ENCODE results near the gene AMN.
A peak's percentile ranks its signal among the peaks of the same experiment; 100 is the strongest.
"Not testable (repeated sequence)": the region's sequence is repeated elsewhere in the genome, so short reads cannot be mapped to it uniquely, and the experiment has no call there.

The AMN gene

GRCh38 chr14:102914474-102915291 lies 7.8 kb upstream of the AMN start:
- no peak for DNase-seq

GRCh38 chr14:102915292-102916110 lies 7.0 kb upstream of the AMN start:
- no peak for DNase-seq

- no peak for DNase-seq
These were observed 6.0 kb upstream of the AMN start for GRCh38 chr14:102916347-102917055.

DNA sequence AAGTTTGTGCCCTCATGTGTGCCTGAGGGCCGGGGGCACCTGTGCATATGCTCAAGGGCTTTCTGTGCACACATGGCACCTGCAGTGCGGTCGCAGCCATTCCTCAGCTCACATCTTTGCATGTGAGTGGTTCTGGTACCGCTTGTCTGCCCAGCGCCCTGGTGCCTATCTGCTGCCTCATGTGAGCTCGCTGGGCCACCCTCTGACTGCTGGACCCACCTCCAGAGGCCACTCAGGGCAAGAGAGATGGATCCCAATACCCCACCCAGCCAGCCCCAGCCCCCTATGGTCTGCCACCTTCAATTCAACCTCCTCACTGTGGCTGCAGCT lies 5.4 kb upstream of the AMN start:
- no peak for DNase-seq

DNA sequence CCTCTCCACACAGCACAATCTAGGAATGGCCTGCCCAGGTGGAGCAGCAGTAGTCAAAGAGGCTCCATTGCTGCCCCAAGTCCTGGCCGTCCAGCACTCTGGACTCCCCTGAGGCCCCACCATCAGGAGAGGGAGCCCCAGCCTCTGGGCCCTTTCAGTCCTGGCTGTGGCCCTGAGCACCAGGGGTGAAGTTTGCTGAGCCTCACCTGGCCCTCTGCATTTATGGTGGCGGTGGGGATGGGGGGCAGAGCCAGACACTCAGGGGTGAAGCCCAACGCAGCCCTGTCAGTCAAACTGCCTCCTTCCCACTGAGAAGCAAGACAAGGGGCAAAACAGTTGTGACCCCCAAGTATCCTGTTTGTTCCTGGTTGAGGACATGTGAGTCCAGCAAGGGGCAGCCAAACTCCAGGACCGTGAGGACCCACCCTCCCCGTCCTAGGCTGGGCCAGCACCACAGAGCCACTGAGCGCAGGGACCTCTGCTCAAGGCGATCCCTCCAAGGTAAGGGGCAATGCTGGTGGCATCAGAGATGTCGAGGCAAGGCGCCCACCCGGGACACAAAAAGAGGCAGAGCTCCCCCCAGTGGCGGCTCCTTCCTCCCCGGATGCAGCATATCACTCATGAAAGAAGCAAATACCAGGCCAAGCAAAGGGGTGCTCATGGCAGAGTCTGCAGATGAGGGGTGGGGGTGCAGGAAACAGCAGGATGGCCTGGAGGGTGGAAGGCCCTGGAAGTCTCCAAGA lies 4.8 kb upstream of the AMN start:
- DNase-seq: no peak

DNA sequence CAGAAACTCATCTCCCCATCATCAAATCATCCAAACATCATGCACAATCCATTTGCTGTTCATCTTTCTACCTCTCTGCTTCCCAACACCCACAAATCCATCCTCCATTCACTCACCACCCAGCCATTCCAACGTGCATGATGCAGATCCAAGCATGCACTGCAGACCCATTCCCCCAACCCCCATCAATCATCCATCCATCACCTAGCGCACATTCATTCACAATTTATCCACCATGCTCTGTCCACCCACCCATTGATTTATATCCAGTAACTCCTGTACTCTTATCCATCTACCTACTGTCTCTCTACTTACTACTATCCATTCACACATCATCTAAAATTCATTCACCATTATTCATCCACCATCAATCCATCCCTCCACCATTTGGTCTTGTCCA lies 4.0 kb upstream of the AMN start:
- no peak for DNase-seq

- DNase-seq: no peak
These were observed 2.0 kb upstream of the AMN start for GRCh38 chr14:102920273-102920997.

- DNase-seq: no peak
These were observed 1.5 kb upstream of the AMN start for GRCh38 chr14:102920998-102921304.

DNA sequence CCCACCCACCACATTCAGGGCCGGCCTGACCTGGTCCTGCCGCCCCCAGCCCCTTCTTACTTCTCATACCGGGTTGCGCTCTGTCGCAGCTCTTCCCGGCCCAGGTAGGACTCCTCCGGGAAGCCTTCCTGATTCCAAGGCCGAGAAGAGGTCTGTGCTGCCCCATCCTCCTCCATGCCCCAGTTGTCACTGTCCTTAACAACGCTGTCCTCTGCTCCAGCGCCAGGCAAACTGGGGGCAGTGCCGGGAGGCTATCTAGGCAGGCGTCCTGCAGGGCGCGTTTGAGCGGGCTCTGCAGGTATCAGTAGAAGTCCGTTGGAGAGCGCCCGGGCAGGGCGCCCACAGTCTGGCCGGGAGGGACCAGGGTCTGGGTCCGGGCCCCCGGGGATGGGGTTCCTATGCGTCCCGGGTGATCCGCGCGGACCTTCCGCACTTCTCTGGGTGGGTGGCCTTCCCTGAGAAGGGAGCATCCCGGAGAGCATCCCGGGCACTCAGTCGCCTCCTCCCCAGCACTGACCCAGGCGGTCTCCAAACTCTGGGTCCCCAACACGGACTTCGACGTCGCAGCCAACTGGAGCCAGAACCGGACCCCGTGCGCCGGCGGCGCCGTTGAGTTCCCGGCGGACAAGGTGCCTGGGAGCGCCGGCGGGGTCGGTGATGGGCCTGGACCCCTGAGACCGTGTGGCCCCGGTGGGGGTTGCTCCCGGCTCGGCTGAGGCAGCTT lies 900 bp downstream of the AMN start:
- no peak for DNase-seq

DNA sequence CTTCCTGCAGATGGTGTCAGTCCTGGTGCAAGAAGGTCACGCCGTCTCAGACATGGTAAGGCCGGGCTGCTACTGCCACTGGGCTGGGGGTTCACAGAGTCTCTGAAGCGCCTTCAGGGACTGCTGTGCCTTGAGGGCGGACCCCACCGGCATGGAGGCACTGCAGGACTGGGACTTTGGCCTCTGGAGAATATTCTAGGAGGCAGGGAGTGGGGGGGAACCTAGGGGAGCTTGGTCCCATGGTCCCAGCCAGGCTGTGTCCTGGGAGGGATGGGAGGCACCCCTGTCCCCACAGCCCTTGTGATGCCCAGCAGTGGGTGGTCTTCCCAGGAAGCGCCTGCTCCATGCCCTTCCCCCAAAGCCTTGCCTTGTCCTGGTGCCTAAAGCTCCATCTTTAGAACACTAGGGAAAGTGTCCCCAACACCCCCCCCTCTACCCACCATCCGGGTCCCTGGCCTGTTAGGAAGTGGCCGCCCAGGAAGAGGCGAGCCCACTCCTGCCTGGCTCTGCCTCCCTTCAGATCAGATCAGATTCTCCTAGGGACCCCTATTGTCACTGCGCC lies 1.5 kb downstream of the AMN start:
- DNase-seq: no peak

- no peak for DNase-seq
These were observed 2.4 kb downstream of the AMN start for GRCh38 chr14:102924632-102925588.

GRCh38 chr14:102925646-102926045 lies 3.2 kb downstream of the AMN start:
- no peak for DNase-seq

- DNase-seq: no peak
These were observed 3.6 kb downstream of the AMN start for GRCh38 chr14:102926104-102926503.

DNA sequence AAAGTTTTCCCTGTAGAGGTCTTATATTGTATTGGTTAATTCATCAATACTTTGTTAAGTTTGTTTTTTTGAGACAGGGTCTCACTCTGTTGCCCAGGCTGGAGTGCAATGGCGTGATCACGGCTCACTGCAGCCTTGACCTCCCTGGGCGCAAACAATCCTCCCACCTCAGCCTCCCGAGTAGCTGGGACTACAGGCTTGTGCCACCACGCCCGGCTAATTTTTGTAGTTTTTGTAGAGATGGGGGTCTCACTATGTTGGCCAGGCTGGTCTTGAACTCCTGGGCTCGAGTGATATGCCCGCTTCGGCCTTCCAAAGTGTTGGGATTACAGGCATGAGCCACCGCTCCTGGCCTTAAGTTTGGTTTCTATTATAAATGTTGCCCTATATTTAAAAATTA lies 4.4 kb downstream of the AMN start:
- not testable (repeated sequence) for DNase-seq

DNA sequence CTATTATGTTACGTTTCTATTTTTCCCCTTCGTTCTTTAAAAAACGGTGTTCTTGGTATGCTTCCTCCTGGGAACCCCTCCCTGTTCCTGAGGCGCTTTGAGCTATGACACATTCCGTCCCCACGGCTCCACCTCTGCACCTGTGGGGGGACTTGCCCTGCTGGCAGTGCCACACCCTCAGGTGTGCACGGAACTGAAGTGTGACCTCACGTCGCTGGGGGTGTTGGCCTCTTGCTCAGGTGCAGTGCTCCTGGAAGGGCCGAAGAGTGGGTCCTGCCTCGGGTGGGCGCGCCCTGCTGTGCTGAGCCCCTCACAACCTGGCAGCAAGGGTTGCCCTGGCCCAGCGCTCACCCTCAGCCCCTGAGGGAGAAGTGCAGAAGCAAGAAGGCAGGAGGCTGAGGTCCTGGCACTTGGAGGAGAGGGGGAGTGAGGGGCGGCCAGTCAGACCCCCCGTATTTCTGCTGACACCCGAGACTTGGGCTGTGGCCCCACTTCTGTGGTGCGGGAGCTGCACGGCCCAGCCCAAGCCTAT lies 4.9 kb downstream of the AMN start:
- DNase-seq: no peak

DNA sequence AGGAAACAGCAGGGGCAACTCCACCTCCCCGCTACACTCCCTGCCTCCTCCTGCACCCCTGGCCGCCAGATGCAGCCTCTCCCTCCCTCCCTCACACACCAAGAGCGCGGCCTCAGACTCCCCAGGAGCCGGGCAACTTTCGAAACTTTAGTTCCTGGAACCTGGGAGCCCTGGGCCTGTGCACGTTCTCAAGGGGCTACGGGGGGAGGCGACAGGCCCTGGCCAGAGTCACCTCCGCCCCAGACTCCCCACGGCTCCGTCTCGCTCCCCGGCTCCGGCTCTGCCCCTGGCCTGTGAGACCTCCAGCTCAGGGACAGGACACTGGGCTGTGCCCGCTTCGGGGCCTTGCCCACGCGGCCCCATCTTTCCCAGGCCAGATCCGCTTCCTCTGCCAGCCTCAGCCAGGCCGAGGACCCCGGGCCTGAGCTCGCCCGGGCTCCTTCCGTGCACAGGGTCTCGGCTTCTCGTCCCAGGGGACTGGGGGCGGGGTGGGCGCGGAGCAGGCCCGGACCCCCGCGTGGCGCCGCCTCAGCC lies 5.5 kb downstream of the AMN start:
- no peak for DNase-seq

DNA sequence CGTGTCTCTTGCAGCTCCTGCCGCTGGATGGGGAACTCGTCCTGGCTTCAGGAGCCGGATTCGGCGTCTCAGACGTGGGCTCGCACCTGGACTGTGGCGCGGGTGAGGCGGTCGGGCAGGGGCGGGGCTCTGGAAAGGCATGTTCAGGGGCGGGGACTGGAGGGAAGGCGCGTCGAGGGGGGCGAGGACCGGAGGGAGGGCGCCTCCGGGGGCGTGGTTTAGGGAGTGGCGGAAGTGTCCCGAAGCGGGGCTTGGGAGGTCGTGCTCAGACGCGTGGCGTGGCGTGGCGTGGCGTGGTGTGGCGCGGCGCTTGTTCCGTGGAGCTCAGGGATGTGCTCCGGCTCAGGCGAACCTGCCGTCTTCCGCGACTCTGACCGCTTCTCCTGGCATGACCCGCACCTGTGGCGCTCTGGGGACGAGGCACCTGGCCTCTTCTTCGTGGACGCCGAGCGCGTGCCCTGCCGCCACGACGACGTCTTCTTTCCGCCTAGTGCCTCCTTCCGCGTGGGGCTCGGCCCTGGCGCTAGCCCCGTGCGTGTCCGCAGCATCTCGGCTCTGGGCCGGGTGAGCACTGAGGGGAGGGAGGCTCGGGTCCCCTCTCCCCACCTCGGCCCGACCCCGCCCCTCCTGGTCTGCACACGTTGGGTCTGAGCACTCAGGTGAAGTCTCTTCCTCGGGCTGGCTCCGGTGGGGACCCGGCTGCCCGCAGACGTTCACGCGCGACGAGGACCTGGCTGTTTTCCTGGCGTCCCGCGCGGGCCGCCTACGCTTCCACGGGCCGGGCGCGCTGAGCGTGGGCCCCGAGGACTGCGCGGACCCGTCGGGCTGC lies 6.2 kb downstream of the AMN start:
- DNase-seq: peak; percentile 19

- no peak for DNase-seq
These were observed 7.0 kb downstream of the AMN start for GRCh38 chr14:102929241-102930137.
